HG02884 (cell line): ENCODE data around the gene MTMR2.
"Not testable (repeated sequence)": the region's sequence is repeated elsewhere in the genome, so short reads cannot be mapped to it uniquely, and the experiment has no call there.

ENCODE experiments used
- ATAC-seq: cut with Tn5 transposase; IDR thresholded peaks from one replicate; pipeline ENCODE4 v1.9.1; 2021; ENCODE audit warnings: mild to moderate bottlenecking, moderate library complexity; ENCODE audit not compliant: unreplicated experiment

Gene MTMR2

DNA sequence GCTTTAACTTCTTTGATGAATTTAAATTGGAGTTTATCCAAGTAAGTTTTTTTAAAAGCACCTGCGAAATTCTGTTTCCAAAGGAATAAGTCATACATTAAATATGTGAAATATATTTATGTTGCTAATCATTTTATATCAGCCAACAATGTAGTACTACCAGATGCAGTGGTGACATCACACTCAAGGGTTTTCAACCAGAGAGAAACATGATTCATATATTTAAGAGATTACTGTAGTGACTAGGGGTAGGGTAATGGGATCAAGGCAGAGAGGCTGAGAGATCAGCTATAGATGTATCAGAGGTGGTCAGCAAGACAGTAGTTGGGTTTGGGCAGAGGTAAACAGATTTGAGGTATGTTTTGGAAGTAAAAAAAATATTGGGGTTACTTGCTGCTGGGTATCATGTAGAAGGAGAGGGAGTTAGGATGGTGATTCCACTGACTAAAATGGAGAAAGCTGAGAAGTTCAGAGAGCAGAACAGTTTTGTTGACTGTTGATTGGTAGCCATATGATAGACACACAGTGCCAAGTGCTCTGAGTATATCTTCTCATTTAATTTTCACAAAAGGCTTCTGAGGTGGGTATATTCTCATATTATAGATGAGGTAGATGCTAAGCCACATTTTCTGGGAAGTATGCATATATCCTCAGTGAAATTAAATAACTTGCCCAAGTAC is 94.2 kb downstream of the MTMR2 start:
- no peak for ATAC-seq

DNA sequence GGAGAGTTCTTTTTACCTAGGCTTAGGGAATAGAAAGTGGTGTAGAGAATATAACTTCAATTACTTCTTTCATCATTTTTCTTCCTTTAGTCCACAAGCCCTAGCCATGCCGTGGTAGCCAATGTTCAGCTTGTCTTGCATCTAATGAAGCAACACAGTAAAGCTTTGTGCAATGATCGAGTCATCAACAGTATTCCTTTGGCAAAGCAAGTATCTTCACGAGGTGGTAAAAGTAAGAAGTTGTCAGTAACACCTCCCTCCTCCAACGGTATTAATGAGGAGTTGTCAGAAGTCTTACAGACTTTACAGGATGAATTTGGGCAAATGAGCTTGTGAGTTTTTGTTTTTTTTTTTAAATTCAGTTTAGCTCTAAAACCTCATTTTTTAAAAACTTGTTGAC is 96.2 kb downstream of the MTMR2 start:
- ATAC-seq: no peak

DNA sequence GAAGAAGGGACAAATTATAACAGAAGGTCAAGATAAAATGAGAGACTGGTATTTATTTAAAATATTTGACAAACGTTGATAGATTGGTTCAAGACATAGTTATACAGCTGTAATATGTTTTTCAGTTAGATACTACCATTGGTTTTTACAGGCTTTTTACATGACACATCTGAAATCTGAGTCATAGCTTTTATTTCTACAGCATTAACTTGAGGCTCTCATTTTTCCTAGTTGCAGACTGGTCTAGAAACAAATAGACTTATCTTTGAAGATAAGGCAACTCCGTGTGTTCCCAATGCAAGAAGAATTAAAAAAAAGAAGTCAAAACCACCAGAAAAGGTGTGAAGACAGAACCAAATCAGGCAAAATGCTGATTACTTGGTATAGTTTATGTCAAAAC is 102.3 kb downstream of the MTMR2 start:
- ATAC-seq: no peak

DNA sequence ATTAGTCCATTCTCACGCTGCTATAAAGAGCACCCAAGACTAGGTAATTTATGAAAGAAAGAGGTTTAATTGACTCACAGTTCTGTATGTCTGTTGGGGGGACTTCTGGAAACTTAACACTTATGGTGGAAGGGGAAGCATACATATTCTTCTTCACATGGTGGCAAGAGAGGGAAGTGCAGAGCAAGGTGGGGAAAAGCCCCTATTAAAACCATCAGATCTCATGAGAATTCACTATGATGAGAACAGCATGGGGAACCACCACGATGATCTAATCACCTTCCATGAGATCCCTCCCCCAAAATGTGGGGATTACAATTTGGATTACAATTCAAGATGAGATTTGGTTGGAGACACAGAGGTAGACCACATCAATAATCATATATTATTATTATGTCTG is 107.9 kb downstream of the MTMR2 start:
- ATAC-seq: no peak

DNA sequence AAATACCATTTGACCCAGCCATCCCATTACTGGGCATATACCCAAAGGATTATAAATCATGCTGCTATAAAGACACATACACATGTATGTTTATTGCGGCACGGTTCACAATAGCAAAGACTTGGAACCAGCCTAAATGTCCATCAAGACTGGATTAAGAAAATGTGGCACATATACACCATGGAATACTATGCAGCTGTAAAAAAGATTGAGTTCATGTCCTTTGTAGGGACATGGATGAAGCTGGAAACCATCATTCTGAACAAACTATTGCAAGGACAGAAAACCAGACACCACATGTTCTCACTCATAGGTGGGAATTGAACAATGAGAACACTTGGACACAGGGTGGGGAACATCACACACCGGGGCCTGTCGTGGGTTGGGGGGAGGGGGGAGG is 112.9 kb downstream of the MTMR2 start:
- not testable (repeated sequence) for ATAC-seq

DNA sequence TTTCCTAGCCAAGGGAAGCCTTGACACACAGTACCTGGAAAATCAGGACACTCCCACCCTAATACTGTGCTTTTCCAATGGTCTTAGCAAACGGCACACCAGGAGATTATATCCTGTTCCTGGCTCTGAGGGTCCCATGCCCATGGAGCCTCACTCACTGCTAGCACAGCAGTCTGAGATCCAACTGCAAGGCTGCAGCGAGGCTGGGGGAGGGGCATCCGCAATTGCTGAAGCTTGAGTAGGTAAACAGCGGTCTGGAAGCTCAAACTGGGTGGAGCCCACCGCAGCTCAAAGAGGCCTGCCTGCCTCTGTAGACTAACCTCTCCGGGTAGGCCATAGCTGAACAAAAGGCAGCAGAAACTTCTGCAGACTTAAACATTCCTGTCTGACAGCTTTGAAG is 117.4 kb downstream of the MTMR2 start:
- ATAC-seq: not testable (repeated sequence)

DNA sequence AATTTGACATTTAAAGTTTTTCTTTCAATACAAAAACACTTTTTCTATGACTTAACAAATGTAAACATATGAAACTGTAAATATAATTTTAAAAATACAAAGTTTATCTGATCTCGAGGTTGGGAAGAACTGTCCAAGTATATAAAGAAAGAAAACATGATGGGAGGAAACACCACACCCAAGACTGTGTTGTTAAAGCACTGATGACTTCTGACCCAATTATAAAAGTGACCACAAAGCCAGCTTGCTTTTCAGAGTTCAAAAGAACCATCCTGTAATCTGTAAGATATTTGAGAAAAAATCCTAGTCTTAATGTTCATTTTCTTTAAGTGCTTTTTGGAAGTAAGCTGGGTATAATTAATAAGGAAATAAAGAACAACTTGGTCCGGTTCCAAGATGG is 118.0 kb downstream of the MTMR2 start:
- ATAC-seq: no peak

DNA sequence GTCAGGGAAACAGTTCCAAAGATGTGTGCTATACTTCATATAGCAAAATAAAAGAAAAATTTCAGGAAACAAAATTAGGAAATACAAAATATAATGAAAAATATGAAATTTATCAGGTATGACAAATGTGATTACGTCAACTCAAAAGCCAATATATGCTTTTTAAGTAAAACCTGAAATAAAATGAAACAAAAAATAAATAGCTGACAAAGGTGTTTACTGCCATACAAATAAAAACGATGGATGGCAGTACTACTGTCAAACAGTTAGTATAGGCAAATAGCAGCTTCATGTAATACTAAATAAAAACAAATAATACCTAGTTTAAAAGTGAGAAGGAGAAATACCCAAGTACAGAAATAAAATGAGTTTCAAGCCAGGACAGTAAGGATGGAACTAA is 119.9 kb downstream of the MTMR2 start:
- ATAC-seq: no peak

DNA sequence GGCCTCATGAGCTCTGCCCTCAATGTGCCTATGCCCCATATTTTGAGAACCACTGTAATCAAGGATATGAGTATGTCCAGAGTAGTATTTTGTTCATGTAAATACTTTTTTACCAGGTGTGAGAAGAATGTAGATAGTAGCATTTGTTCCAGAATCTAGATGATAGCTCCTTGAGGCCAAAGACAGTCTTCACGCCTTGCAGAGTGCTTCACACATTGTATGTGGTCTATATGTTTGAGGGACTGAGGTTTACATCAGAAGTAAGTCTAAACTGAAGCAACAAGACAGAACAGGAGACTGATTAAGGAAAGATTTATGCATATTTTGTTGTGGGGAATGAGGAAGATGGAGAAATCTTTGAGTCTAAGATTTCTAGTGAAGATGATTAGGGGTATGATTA is 121.1 kb downstream of the MTMR2 start:
- no peak for ATAC-seq

DNA sequence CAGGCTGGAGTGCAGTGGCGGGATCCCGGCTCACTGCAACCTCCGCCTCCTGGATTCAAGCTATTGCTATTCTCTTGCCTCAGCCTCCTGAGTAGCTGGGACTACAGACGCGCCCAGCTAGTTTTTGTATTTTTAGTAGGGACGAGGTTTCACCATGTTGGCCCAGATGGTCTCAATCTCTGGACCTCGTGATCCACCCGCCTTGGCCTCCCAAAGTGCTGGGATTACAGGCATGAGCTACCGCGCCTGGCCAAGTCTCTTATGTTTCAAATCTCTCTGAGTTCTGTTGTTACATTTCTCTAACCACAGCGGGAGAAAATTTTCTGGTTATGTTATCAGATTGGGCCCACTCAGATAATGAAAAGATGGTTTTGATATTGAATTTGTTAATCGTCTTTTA is 123.5 kb downstream of the MTMR2 start:
- no peak for ATAC-seq

DNA sequence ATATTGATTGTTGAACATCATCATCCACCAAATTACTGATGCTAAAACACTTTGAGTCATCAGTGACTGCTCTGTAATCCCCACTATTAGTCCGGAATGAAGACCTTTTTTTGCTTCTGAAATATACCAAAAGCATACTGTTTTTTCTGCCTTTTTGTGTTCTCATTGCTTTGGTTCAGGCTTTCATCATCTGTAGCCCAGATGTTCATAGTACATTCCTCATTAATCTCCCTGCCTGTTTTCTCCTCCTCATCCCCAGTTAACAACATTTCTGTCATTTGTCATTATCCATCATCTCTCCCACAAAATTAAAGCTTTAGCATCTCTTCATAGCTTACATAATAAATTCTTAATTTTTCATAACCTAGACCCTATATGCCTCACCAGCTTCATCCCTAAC is 124.4 kb downstream of the MTMR2 start:
- ATAC-seq: no peak

DNA sequence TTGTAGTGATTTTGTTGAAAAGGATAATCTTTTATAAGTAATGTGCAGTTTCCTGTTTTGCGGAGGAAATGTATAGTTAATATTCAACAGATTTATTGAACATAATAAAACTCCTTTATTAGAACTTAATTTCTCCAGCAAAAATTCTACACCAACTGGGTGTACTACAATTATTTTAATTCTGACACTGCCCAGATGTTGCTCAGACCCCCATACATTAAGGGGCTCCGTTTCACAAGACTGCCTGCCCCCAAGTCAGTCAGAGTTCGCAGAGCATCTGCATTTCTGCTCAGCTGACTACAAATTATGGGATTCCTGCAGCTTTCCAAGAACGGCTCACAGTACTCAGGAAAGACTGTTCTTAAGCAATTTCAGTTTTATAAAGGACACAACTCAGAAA is 127.4 kb downstream of the MTMR2 start:
- ATAC-seq: no peak

DNA sequence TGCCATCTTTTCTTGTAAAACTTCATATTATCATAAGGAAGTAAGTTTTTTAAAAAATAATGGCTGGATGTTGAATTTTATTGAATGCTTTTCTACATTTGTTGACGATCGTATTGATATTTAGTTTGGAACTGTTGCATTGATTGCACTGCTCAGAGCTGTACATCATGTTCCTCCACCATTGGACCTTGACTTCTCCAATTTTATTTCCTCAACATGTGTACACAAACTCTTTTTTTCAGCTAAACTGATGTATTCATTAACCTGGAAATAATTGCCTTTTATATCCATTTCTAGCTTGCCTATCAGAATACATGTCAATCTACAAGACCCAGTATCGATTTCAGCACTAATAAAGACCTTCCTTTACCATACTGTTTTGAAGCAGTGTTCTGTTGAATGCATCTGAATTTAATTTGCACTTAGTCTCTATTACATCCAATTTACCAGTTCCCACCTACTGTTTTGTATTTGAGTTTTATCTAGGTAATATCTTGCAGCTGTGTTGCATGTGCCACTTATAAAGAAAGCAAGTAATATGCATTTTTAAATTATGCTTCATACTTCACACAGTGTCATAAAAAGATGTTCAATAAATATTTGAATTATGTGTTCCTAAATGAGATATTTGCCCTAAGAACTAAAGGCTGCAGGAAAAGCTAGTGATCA is 128.1 kb downstream of the MTMR2 start:
- no peak for ATAC-seq

DNA sequence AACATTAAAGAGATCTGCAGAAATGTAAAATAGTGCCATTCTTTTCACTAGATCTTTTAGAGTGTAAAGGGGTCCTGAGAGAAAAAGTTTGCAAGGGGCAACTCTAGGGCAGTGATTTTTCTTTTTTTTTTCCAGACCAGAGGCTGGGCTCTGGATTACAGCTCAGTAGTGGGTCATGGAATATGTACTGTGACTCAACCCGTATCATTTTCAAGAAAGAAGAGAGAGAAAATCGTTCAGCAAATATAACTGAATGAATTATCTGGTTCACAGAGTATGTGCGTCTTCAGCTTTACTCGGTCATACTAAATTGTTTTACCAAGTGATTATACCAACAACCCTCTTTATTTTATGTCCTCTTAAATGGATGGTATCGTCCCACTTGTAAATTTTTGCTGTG is 129.8 kb downstream of the MTMR2 start:
- no peak for ATAC-seq

DNA sequence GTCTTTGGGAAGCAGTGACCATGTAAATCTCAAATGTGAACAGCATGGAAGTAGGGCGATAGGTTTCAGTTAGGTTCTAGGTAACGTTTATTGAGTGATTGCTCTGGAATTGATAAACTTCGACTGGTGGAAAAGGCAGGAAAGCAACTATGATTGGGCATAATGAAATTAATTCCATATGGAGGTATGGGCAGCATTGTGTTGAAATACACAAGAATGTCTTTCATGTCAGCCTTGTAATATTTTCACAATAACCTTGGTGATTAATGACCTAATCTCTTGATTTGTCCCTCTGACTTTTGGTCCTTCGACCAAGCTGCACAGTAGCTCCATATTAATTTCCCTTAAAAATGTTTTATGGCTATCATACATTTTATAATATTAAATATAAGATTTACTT is 130.8 kb downstream of the MTMR2 start:
- ATAC-seq: no peak

DNA sequence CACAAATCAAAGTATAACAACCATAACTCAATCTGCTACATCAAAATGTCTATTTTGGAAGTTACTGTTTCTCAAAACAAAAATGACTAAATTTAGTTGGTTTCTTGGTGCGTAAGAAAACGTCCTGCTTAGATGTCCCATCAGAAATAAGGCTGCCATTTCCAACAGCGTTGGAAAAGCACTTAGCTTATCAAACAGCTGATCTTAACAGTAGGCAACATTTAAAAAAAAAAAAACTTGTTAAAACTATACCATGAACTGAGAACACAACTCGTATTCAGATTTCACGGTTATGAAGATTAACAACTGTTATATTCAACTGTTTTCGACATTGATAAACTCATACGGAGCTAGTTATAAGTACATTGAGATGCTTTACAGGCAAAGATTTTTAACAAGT is 131.2 kb downstream of the MTMR2 start:
- no peak for ATAC-seq

DNA sequence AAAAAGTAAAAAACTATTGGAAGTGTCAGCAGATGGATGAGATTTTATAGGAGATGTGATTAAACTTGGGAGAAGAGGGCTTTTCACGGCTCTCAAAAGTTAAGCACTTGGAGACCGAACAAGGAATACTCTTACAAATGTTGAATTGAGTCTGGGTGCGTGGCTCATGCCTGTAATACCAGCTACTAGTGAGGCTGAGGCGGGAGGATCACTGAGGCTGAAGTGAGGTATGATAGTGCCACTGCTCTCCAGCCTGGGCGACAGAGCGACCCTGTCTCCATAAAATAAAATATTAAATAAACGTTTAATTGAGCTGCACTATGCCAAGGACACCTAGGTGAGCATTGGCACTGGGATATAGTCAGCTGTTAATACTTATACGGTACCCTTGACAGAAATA is 131.7 kb downstream of the MTMR2 start:
- ATAC-seq: no peak

DNA sequence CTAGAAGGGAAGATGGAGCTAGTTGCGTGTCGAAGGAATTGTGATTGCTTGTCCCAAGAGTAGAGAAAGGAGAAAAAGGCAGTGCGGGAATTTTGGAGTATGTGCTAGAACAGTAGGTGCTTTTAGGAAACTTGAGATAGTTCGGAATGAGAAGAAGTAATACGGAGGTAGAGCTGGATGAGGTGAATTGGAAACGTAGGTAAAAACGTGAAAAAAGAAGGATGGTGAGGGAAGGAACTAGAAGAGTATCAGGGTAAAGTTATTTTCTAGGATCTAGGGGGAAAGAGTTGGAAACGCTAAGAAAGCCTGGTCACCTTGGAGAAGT is 132.2 kb downstream of the MTMR2 start:
- ATAC-seq: no peak

DNA sequence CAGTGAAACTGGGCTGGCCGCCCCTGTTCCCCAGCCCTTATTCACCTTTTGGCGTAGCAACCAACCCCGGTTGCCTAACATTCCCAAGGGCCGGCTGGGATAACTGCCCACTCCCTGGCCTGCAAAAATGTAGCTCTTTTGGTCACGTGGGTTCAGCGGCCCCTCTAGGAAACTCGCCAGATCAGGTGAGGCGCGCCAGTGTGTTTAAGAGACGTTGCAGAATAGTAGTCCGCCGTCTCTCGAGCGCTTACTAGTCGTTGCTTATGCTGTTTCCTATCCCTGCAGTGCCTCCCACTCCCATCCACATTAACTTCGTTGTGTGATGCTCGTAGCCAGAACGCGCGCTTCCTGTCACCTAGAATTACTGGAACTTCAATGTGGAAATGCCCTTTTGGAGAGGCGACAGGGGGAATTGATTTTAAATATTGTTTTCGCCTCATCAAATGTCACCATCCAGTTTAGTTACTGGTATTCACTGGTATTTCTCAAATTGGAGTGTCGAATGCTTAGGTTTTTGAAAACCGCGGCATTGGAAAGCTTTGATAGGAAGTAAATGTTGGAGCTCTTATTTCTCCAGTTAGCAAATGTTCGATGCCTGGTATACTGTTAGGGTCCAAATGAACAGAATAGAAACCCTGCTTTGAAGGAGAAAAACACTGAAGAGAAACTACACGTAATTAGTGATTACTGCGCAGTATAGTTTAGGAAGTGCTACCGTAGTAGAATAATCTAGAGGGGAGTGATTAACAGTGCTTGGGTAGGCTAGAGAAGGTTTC is 132.8 kb downstream of the MTMR2 start:
- ATAC-seq: no peak

DNA sequence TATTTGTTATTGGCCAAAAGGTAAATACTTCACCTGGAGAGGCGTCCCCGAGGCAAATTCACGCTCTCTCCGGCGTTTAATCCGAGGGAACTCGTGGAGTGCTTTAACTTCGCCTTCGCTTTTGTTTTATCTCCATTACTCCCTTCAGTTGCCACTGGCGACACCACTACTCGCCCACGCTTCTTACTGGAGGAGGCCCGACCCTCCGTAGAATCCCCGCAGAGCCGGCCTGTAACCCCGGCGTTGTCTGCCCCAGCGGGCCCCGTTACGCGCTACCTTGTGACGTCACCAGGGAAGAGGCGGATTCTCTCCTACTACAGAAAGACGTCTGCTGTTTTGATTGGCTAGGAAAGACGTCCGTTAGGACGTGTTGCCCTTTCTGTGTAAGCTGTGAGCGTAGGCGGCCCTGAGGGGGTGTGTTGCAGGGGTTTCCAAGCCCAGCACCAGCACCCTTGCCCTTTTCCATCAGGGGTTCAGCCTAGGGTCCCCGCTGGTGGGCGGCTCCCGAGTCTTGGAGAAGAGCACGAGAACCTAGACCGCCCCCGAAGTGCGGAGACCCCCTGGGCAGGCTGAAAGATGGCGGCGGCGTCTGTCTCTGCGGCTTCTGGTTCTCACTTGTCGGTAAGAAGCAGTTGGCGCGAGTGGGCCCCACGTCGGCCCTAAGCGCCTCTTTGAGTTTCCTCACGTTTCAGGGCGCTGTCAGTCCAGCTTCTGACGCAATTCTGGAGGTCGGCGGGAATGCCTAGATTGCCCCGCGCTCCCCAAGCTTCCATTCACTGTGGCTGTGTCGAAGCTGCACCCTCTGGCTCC is 133.6 kb downstream of the MTMR2 start, which contains the start of gene CEP57:
Gene CEP57 (plus strand): TSS at position 376 of the 810 bp plus-strand sequence. CDS start 201 bp downstream, at position 577.
- peak; percentile 65 for ATAC-seq

DNA sequence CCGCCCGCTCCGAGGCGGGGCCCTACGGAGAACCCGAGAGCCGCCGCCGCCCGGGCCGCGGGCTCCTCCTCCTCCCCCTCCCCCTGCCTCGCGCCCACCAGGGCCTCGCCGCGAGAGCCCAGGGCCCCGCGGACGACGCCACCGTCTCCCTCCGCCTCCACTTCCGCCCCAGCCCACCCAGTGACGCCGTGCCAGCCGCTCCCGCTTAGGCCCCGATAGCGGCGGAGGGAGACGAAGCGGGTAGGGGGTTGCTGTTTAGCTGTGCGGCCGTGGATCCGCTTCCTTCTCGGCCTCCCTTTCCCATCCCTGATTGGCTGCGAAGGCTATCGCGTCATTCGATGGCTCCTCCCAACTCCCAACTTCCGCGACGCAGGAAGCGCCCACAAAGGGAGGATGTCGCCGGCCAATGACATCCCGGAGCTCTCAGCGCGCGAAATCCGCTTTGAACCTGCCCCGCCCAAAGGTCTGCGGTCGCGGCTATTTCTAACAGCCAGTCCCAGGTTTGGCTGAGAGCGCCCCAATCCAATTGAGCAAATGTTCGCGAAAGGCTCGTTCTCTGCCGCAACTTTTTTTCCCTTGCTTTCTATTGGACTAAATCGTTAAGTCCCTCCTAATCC is 134.3 kb downstream of the MTMR2 start, which contains the start of gene FAM76B:
Gene FAM76B (minus strand): TSS at position 277 of the 617 bp plus-strand sequence. CDS start 304 bp downstream, outside the sequence.
- ATAC-seq: peak; percentile 66
